Loucy (cell line): ENCODE data around the gene FCHSD2.
"Not testable (repeated sequence)": the region's sequence is repeated elsewhere in the genome, so short reads cannot be mapped to it uniquely, and the experiment has no call there.

Source experiments
- CTCF ChIP-seq: fragments of 200-600 bp; sonication (generic); conservative IDR thresholded peaks from 2 replicates; pipeline ENCODE4 v1.5.1; 2014; ENCODE audit warnings: mild to moderate bottlenecking, antibody characterized with exemption, low read length
- EZH2phosphoT487 ChIP-seq: fragments of 200-600 bp; IDR thresholded peaks from 2 replicates; pipeline ENCODE4 v1.6.1; 2018; ENCODE audit warnings: antibody characterized with exemption, mild to moderate bottlenecking, moderate library complexity, borderline replicate concordance

- TF ChIP-seq CTCF, EZH2phosphoT487: not testable (repeated sequence)
These were observed 9.8 kb downstream of the FCHSD2 start for GRCh38 chr11:73132349-73132748.
